Measurements from ENCODE around the gene ARHGAP23.

The ARHGAP23 gene

DNA sequence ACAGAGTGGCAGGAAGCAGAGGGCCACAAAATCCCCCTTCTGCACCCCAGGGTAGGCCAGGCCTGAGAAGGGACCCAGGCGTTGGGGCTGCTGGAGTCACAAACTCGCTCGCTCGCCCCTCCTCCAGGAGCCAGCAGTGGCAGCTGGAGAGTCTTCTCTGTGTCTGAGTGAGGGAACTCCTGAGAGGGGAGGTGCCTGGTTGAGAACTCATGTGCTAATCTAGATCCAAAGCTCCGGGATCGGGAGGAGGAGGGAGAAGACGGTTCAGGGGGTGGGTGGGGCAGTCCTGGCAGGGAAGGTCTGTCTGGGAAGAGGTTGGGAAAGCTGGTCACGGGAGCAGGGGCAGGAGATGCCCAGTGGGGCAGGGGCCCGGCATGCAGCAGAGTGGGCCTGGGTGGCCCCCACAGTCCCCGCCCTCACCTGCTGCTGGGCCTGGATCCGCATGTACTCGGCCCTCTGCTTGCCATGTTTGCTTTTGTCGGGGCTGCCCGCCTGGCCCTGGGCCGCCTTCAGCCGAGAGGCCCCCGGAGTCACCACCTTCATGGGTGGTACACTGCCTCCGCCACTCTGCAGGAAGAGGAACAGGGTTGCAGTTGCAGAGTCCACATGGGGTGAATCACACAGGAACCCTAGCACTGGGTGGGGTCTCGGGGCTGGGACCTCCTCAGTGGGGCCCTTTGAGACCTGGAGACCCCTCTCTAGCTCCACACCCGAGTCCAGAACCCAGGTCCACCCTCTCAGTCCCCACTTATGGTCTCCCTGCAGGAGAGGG is 115.3 kb downstream of the ARHGAP23 start:
- TF ChIP-seq MAX (IDR thresholded peaks at IDR 0.05) (no peak), REST (IDR thresholded peaks at IDR 0.05; ENCODE audit: low read depth) (no peak), TEAD4 (IDR thresholded peaks at IDR 0.05) (no peak), YY1 (IDR thresholded peaks at IDR 0.05; ENCODE audit: low read depth) (no peak), ZBTB7A (IDR thresholded peaks at IDR 0.05; ENCODE audit: low read depth) (no peak), EGR1 (IDR thresholded peaks at IDR 0.05) (no peak), TAF1 (IDR thresholded peaks at IDR 0.05; ENCODE audit: low read depth) (no peak), NFIC (IDR thresholded peaks at IDR 0.05) (no peak), CREB1 (IDR thresholded peaks at IDR 0.05; ENCODE audit: low read depth) (no peak), USF1 (IDR thresholded peaks at IDR 0.05) (no peak), EP300 (IDR thresholded peaks at IDR 0.05; ENCODE audit: borderline replicate concordance) (no peak), TCF12 (IDR thresholded peaks at IDR 0.05; ENCODE audit: low read depth) (no peak), CEBPB (IDR thresholded peaks at IDR 0.05) (no peak), RAD21 (IDR thresholded peaks at IDR 0.05; ENCODE audit: low read depth) (no peak), FOXM1 (IDR thresholded peaks at IDR 0.05; ENCODE audit: borderline replicate concordance, low read depth) (no peak)

- TF ChIP-seq TAF1 (IDR thresholded peaks at IDR 0.05; ENCODE audit: low read depth) (no peak), TEAD4 (IDR thresholded peaks at IDR 0.05) (no peak), YY1 (IDR thresholded peaks at IDR 0.05; ENCODE audit: low read depth) (no peak), CEBPB (IDR thresholded peaks at IDR 0.05) (no peak), EP300 (IDR thresholded peaks at IDR 0.05; ENCODE audit: borderline replicate concordance) (no peak), EGR1 (IDR thresholded peaks at IDR 0.05) (no peak), RAD21 (IDR thresholded peaks at IDR 0.05; ENCODE audit: low read depth) (no peak), USF1 (IDR thresholded peaks at IDR 0.05) (no peak), NFIC (IDR thresholded peaks at IDR 0.05) (no peak), CREB1 (IDR thresholded peaks at IDR 0.05; ENCODE audit: low read depth) (no peak), ZBTB7A (IDR thresholded peaks at IDR 0.05; ENCODE audit: low read depth) (no peak), MAX (IDR thresholded peaks at IDR 0.05) (no peak), TCF12 (IDR thresholded peaks at IDR 0.05; ENCODE audit: low read depth) (no peak), REST (IDR thresholded peaks at IDR 0.05; ENCODE audit: low read depth) (no peak), FOXM1 (IDR thresholded peaks at IDR 0.05; ENCODE audit: borderline replicate concordance, low read depth) (no peak)
Measured at GRCh38 chr17:38544175-38544838, 116.0 kb downstream of the ARHGAP23 start.

DNA sequence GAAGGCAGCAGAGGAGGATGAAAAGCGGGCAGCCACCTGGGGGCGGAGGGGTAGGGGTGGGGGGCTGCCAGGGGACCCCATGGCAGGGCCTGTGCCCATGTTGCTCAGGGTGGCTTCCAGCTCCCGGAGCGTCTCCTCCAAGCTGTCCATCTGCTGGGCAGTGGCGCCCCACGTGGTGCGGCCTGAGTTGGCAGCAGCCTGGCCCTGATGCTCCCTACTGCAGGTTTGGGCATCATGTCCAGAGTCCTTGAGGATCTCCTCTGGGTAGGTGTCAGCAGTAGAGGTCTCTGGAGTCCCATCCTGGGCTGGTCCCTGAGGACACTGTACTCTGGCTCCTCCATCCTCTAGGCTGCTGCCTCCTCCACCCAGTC is 116.6 kb downstream of the ARHGAP23 start:
- TF ChIP-seq YY1 (IDR thresholded peaks at IDR 0.05; ENCODE audit: low read depth) (no peak), RAD21 (IDR thresholded peaks at IDR 0.05; ENCODE audit: low read depth) (no peak), ZBTB7A (IDR thresholded peaks at IDR 0.05; ENCODE audit: low read depth) (no peak), MAX (IDR thresholded peaks at IDR 0.05) (no peak), EP300 (IDR thresholded peaks at IDR 0.05; ENCODE audit: borderline replicate concordance) (no peak), CEBPB (IDR thresholded peaks at IDR 0.05) (no peak), REST (IDR thresholded peaks at IDR 0.05; ENCODE audit: low read depth) (no peak), TEAD4 (IDR thresholded peaks at IDR 0.05) (no peak), NFIC (IDR thresholded peaks at IDR 0.05) (no peak), CREB1 (IDR thresholded peaks at IDR 0.05; ENCODE audit: low read depth) (no peak), USF1 (IDR thresholded peaks at IDR 0.05) (no peak), FOXM1 (IDR thresholded peaks at IDR 0.05; ENCODE audit: borderline replicate concordance, low read depth) (no peak), EGR1 (IDR thresholded peaks at IDR 0.05) (no peak)
